ENCODE data around the gene POLR3C. TPM values are rescaled to one million over a fixed set of nuclear protein-coding genes. Genes with fewer than 3 reads are reported as not detected.

The POLR3C gene
- total RNA-seq, 2 donors from 2014 or later = 32.7 to 37.9 TPM

- H3K4me1 ChIP-seq (ENCODE audit: control insufficient read depth, insufficient read depth, low read length) = peaks cover 5% of the 10 kb centered on the region
- peaks cover 46% of the 10 kb centered on the region for H3K36me3 ChIP-seq (ENCODE audit: control insufficient read depth, insufficient read depth, low read length)
- no peaks in the 10 kb centered on the region for H3K9me3 ChIP-seq (ENCODE audit: control insufficient read depth, low read length)
- no peak overlapping the region for H3K9ac ChIP-seq (ENCODE audit: extremely low read depth, low read length, poor library complexity, severe bottlenecking)
- peaks cover 41% of the 10 kb centered on the region for H3K36me3 Mint-ChIP-seq (ENCODE audit: low read depth)
- peaks cover 6% of the 10 kb centered on the region for H3K4me1 Mint-ChIP-seq
- H3K4me3 Mint-ChIP-seq = no peak overlapping the region
- TF ChIP-seq CTCF (conservative IDR thresholded peaks at IDR 0.05) = no peak
- H3K27ac ChIP-seq (ENCODE audit: low read depth, low read length) = no peak overlapping the region
- 81 to 93% methylated on average over 2 to 4 of the region's 4 CpGs for WGBS, 2 experiments (ENCODE audit: insufficient coverage in 1 of 2, insufficient read length in 1 of 2)
- no peaks in the 10 kb centered on the region for H3K9me3 Mint-ChIP-seq
- peak overlapping the region; percentile 94 for H3K4me3 ChIP-seq (ENCODE audit: low read length)
- no peak overlapping the region for H3K27ac Mint-ChIP-seq
- no peaks in the 10 kb centered on the region for H3K27me3 ChIP-seq (ENCODE audit: control insufficient read depth, insufficient read depth, low read length, poor library complexity, severe bottlenecking)
- DNase-seq = no peak
- H3K27me3 Mint-ChIP-seq (ENCODE audit: insufficient read depth) = no peaks in the 10 kb centered on the region
Measured at GRCh38 chr1:145857170-145857569, 33.2 kb downstream of the POLR3C start.

- Mint-ChIP-seq H3K27me3 (ENCODE audit: insufficient read depth) (peaks cover 3% of the 10 kb centered on the region), H3K9me3 (no peaks in the 10 kb centered on the region), H3K4me1 (peaks cover 6% of the 10 kb centered on the region), H3K4me3 (peak overlapping the region; percentile 94), H3K27ac (peak overlapping the region; percentile 87), H3K36me3 (ENCODE audit: low read depth) (peaks cover 33% of the 10 kb centered on the region)
- Histone ChIP-seq H3K36me3 (ENCODE audit: control insufficient read depth, insufficient read depth, low read length) (peaks cover 36% of the 10 kb centered on the region), H3K9ac (ENCODE audit: extremely low read depth, low read length, poor library complexity, severe bottlenecking) (peak overlapping the region; percentile 30), H3K4me3 (ENCODE audit: low read length) (peak overlapping the region; percentile 94), H3K27me3 (ENCODE audit: control insufficient read depth, insufficient read depth, low read length, poor library complexity, severe bottlenecking) (no peaks in the 10 kb centered on the region), H3K27ac (ENCODE audit: low read depth, low read length) (peak overlapping the region; percentile 76), H3K4me1 (ENCODE audit: control insufficient read depth, insufficient read depth, low read length) (peaks cover 5% of the 10 kb centered on the region), H3K9me3 (ENCODE audit: control insufficient read depth, low read length) (no peaks in the 10 kb centered on the region)
- peak; percentile 94 for DNase-seq
- TF ChIP-seq CTCF (conservative IDR thresholded peaks at IDR 0.05) = no peak
- WGBS, 2 experiments (ENCODE audit: insufficient coverage in 1 of 2, insufficient read length in 1 of 2) = 0 to 1% methylated on average over 13 to 28 of the region's 35 CpGs
Measured at GRCh38 chr1:145858238-145858900, 34.4 kb downstream of the POLR3C start.

GRCh38 chr1:145858901-145859490, 35.0 kb downstream of the POLR3C start, which contains the start of gene PIAS3:
Gene PIAS3 (minus strand): TSS chr1:145859081. CDS start chr1:145858990, 91 bp downstream.
- Histone ChIP-seq H3K9me3 (ENCODE audit: control insufficient read depth, low read length) (no peaks in the 10 kb centered on the region), H3K36me3 (ENCODE audit: control insufficient read depth, insufficient read depth, low read length) (peaks cover 29% of the 10 kb centered on the region), H3K4me1 (ENCODE audit: control insufficient read depth, insufficient read depth, low read length) (peaks cover 5% of the 10 kb centered on the region), H3K27ac (ENCODE audit: low read depth, low read length) (peak within 1 kb of the TSS; percentile 76), H3K9ac (ENCODE audit: extremely low read depth, low read length, poor library complexity, severe bottlenecking) (peak within 1 kb of the TSS; percentile 52), H3K4me3 (ENCODE audit: low read length) (peak within 1 kb of the TSS; percentile 94), H3K27me3 (ENCODE audit: control insufficient read depth, insufficient read depth, low read length, poor library complexity, severe bottlenecking) (no peaks in the 10 kb centered on the region)
- Mint-ChIP-seq H3K9me3 (no peaks in the 10 kb centered on the region), H3K27me3 (ENCODE audit: insufficient read depth) (peaks cover 8% of the 10 kb centered on the region), H3K4me3 (peak within 1 kb of the TSS; percentile 94), H3K4me1 (peaks cover 6% of the 10 kb centered on the region), H3K36me3 (ENCODE audit: low read depth) (peaks cover 27% of the 10 kb centered on the region), H3K27ac (peak within 1 kb of the TSS; percentile 92)
- peak; percentile 98 for DNase-seq
- TF ChIP-seq CTCF (conservative IDR thresholded peaks at IDR 0.05) = no peak
- 0 to 3% methylated on average over 7 to 42 of the region's 42 CpGs for WGBS, 2 experiments (ENCODE audit: insufficient coverage in 1 of 2, insufficient read length in 1 of 2)

Data from endodermal cell (in vitro differentiated cells).